Stomach (tissue), 19 donors: Measurements from ENCODE around the gene KLHL36. TPM values are rescaled to one million over a fixed set of nuclear protein-coding genes. Genes with fewer than 3 reads are reported as not detected.
A peak's percentile ranks its signal among the peaks of the same experiment; 100 is the strongest.

Source experiments
- DNase-seq, 2 donors: peaks; one replicate each; pipeline versions ENCODE4 v3.0.0 to v3.0.0-alpha.2; 2013 to 2019
- H3K27ac ChIP-seq, 5 donors: fragments of 200-600 bp in 4 of 5; sonication (generic) in 4 of 5; one replicate each; pipeline ENCODE4 v1.5.1; 2013 to 2019; ENCODE audit warnings: mild to moderate bottlenecking in 1 of 5, moderate library complexity in 1 of 5
- H3K27me3 ChIP-seq, 3 donors: fragments of 200-600 bp; sonication (generic); one replicate each; pipeline ENCODE4 v1.5.1; 2017 to 2019; ENCODE audit warnings: mixed run types in 1 of 3
- H3K36me3 ChIP-seq, 4 donors: fragments of 200-600 bp; sonication (generic); 1 replicate in 3 of 4; 2 replicates in 1 of 4; pipeline ENCODE4 v1.5.1; 2016 to 2019
- H3K4me1 ChIP-seq, 4 donors: fragments of 200-600 bp; sonication (generic); one replicate each; pipeline ENCODE4 v1.5.1; 2016 to 2019
- H3K4me3 ChIP-seq, 4 donors: fragments of 200-600 bp; sonication (generic) in 3 of 4; one replicate each; pipeline ENCODE4 v1.5.1; 2016 to 2019; ENCODE audit warnings: mild to moderate bottlenecking in 1 of 4
- H3K9me3 ChIP-seq, 4 donors: fragments of 200-600 bp; sonication (generic); one replicate each; pipeline ENCODE4 v1.5.1; 2016 to 2019
- CTCF ChIP-seq, 7 experiments: fragments of 450-650 bp in 4 of 7; fragments of 200-600 bp in 3 of 7; sonication (generic) in 3 of 7; IDR thresholded peaks; one replicate each; pipeline ENCODE4 v1.5.1; 2016 to 2019; ENCODE audit warnings: antibody characterized with exemption in 7 of 7, control low read depth in 2 of 7, mild to moderate bottlenecking in 1 of 7
- EP300 ChIP-seq: sonication (generic); formaldehyde crosslinking; IDR thresholded peaks from one replicate; pipeline ENCODE4 v1.6.1; 2017; ENCODE audit warnings: antibody characterized with exemption
- POLR2A ChIP-seq, 4 donors: fragments of 450-650 bp; IDR thresholded peaks; one replicate each; pipeline ENCODE4 v1.6.1; 2016; ENCODE audit warnings: antibody characterized with exemption in 4 of 4, control low read depth in 2 of 4, mild to moderate bottlenecking in 1 of 4, moderate library complexity in 1 of 4
- POLR2AphosphoS5 ChIP-seq, 3 donors: sonication (generic); formaldehyde crosslinking; IDR thresholded peaks; one replicate each; pipeline ENCODE4 v1.6.1; 2016; ENCODE audit warnings: antibody characterized with exemption in 3 of 3
- WGBS, 5 donors: extraction: QIAGEN DNeasy Blood & Tissue Kit in 3 of 5; methylation state at CpG; one replicate each; pipeline versions ENCODE4 v1.1.5 to v1.1.7; 2013 to 2018; 5-methylcytosine and 5-hydroxymethylcytosine counted together
- intact Hi-C: fragments of 100-400 bp; cut with DNase I; formaldehyde crosslinking; loops from one replicate; pipeline ENCODE4 v1.15.1; 2023; ENCODE audit warnings: low total_unique reads
- long read RNA-seq, 10 donors: transcript quantifications; one replicate each; lab custom pipeline, GENCODE V29; 2026
- polyA plus RNA-seq, 3 donors: library from polyadenylated mRNA; stranded (reverse); fragments of 200-250 nt; gene quantifications; one replicate each; pipeline ENCODE4 v1.2.3, GENCODE V29; 2013
- total RNA-seq, 5 donors: library from RNA; depleted of rRNA; stranded (reverse); fragments of >200 nt; gene quantifications; one replicate each; pipeline versions ENCODE4 v1.1.0 to v1.2.3, GENCODE V29; 2014 to 2016
- donor health status: healthy with polysubstance abuse.
- donor health status: Bipolar disorder and iron deficiency.
- donor health status: healthy.

Gene KLHL36
- total RNA-seq (10 to 100 TPM; 29.5 to 62.4 (median 43.7) TPM), polyA plus RNA-seq (10 to 100 TPM; 10.5 to 14.3 (median 13.6) TPM)
- long read RNA-seq, donor 1, full-length matches to known transcripts, result 2 of 2 reads
- long read RNA-seq, donor 1, partial matches to known transcripts, result 0 of 2 reads
- long read RNA-seq, donor 1, other reads (novel, unspliced or antisense), result 0 of 2 reads
- long read RNA-seq, donor 2, result 0 reads
- long read RNA-seq, donor 3, partial matches to known transcripts, result 5 of 7 reads
- long read RNA-seq, donor 3, other reads (novel, unspliced or antisense), result 0 of 7 reads
- long read RNA-seq, donor 4, result 0 reads
- long read RNA-seq, donor 5, full-length matches to known transcripts, result 1 of 1 reads
- long read RNA-seq, donor 5, partial matches to known transcripts, result 0 of 1 reads
- long read RNA-seq, donor 5, other reads (novel, unspliced or antisense), result 0 of 1 reads
- long read RNA-seq, donor 6, full-length matches to known transcripts, result 6 of 6 reads
- long read RNA-seq, donor 6, partial matches to known transcripts, result 0 of 6 reads
- long read RNA-seq, donor 6, other reads (novel, unspliced or antisense), result 0 of 6 reads
- long read RNA-seq, donor 7, partial matches to known transcripts, result 0 of 3 reads
- long read RNA-seq, donor 7, other reads (novel, unspliced or antisense), result 0 of 3 reads
- long read RNA-seq, donor 8, full-length matches to known transcripts, result 1 of 1 reads
- long read RNA-seq, donor 8, partial matches to known transcripts, result 0 of 1 reads
- long read RNA-seq, donor 8, other reads (novel, unspliced or antisense), result 0 of 1 reads
- long read RNA-seq, donor 9, partial matches to known transcripts, result 0 of 2 reads
- long read RNA-seq, donor 9, other reads (novel, unspliced or antisense), result 0 of 2 reads
- long read RNA-seq, donor 10, result 0 reads

DNA sequence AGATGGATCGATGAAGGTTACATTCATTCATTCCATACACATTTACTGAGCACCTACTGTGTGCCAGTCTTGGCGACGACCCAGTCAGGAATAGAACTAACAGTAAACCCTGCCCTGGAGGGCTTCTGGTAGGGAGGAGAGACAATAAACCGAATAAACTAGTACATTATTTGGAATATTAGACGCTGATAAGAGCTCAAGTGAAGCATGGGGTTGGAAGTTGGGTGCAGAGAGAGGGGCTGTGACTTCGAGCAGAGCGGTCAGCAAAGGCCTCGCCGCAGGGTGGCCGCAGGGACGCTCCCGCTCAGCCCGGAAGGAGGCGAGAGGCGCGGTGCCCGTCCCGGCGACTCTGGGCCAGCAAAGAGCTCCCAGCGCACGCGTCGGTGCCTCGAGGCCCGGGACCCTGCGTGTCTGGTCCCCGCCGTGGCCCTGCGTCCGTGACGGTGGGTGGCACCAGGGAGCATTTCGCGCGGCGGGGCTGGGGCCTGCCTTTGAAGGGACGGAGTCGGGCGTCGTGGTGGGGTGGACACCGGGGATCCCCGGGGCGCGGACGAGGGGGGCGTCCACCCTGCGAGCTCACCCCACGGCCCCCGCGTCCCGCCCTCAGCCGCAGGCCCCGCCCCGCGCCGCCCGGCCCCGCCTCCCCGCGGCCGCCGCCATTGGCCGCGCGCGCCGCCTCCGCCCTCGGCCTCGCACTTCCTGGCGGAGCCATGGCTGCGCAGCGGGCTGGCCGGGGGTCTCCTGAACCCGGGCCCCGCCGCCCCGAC lies at the start of gene KLHL36:
Gene KLHL36 (plus strand): TSS at position 684 of the 767 bp plus-strand sequence. CDS start 2,357 bp downstream, outside the sequence.
- Histone ChIP-seq H3K27me3 (no peaks in the 10 kb centered on the region), H3K27ac (peak within 1 kb of the TSS; percentile 79 to 97 (median 89)), H3K4me1 (peaks cover 14 to 44% (median 37%) of the 10 kb centered on the region in 4 donors), H3K4me3 (peak within 1 kb of the TSS; percentile 71 to 83 (median 77)), H3K9me3 (no peaks in the 10 kb centered on the region), H3K36me3 (peaks cover 6 to 26% (median 24%) of the 10 kb centered on the region in 4 donors)
- peak in 1 of 3 donors; percentile 21 for TF ChIP-seq POLR2AphosphoS5 (IDR thresholded peaks at IDR 0.05)
- TF ChIP-seq CTCF (IDR thresholded peaks at IDR 0.05), result no peak
- DNase-seq, result peak; percentile 66 to 84
- WGBS, 5 donors, result 6 to 22% (median 7%) methylated on average over 18 to 77 of the region's 77 CpGs
- intact Hi-C loops, result no loop called here

- 5 to 14% (median 8%) methylated on average over 12 of the region's 12 CpGs for WGBS, 5 donors
- Histone ChIP-seq H3K36me3 (no peaks in the 10 kb centered on the region), H3K27me3 (no peaks in the 10 kb centered on the region), H3K27ac (peak overlapping the region; percentile 79 to 91 (median 90)), H3K4me1 (peaks cover 64 to 100% (median 97%) of the 10 kb centered on the region in 4 donors), H3K9me3 (no peaks in the 10 kb centered on the region), H3K4me3 (peak overlapping the region; percentile 11 to 32 (median 20))
- TF ChIP-seq POLR2AphosphoS5 (IDR thresholded peaks at IDR 0.05), result peak in 1 of 3 donors; percentile 59
- TF ChIP-seq EP300, result no peak
- DNase-seq, result peak; percentile 51 to 82
- intact Hi-C loops, result no loop called here
Observed at GRCh38 chr16:84599521-84600202, 48.6 kb upstream of the KLHL36 start.

- H3K4me3 ChIP-seq, result peak overlapping the region in 1 of 4 donors; percentile 32
Observed at GRCh38 chr16:84600343-84601229, 47.7 kb upstream of the KLHL36 start.

More at GRCh38 chr16:84600343-84601229, 47.7 kb upstream of the KLHL36 start:
- 59 to 71% (median 64%) methylated on average over 25 of the region's 25 CpGs for WGBS, 5 donors
- H3K4me1 ChIP-seq, result peaks cover 65 to 99% (median 94%) of the 10 kb centered on the region in 4 donors
- peak in 1 of 2 donors; percentile 62 for DNase-seq
- TF ChIP-seq CTCF (IDR thresholded peaks at IDR 0.05) (no peak), POLR2AphosphoS5 (IDR thresholded peaks at IDR 0.05) (no peak), POLR2A (IDR thresholded peaks at IDR 0.05) (no peak), EP300 (no peak)
- no peaks in the 10 kb centered on the region for H3K9me3 ChIP-seq
- no peaks in the 10 kb centered on the region for H3K36me3 ChIP-seq
- H3K27ac ChIP-seq, result peak overlapping the region; percentile 63 to 91 (median 81)
- intact Hi-C loops, result no loop called here
- H3K27me3 ChIP-seq, result no peaks in the 10 kb centered on the region
